OCI-LY7 (cell line): ENCODE measurements around the gene QPRT. TPM values are rescaled to one million over a fixed set of nuclear protein-coding genes. Genes with fewer than 3 reads are reported as not detected.
"Not testable (repeated sequence)": the region's sequence is repeated elsewhere in the genome, so short reads cannot be mapped to it uniquely, and the experiment has no call there.

Source experiments
- BruUV-seq: library from RNA; stranded (reverse); fragments of 400-500 nt; replicated peaks from 2 replicates; lab custom pipeline; 2021; lab: Mats Ljungman, UMichigan
- CTCF ChIA-PET: fragments of 300-600 bp; sonication (Branson Sonifier 250); formaldehyde crosslinking; loops from one replicate; lab custom pipeline; 2022; ENCODE audit warnings: antibody characterized with exemption; ENCODE audit not compliant: unreplicated experiment; lab: Charles Lee
- POLR2A ChIA-PET: fragments of 300-600 bp; sonication (Branson Sonifier 250); formaldehyde crosslinking; loops from one replicate; lab custom pipeline; 2022; ENCODE audit warnings: antibody characterized with exemption; lab: Charles Lee
- DNase-seq: peaks from one replicate; pipeline ENCODE4 v3.0.0-alpha.2; 2015; ENCODE audit warnings: low spot score
- H2AFZ ChIP-seq: fragments of 200-600 bp; sonication (generic), shearing (Covaris generic); 2 replicates; pipeline ENCODE4 v1.6.1; 2014; ENCODE audit warnings: mild to moderate bottlenecking, antibody characterized with exemption, low read length, moderate library complexity
- H3K27ac ChIP-seq: fragments of 200-600 bp; sonication (generic); 2 replicates; pipeline ENCODE4 v1.5.1; 2014; ENCODE audit warnings: mixed run types, low read depth, mild to moderate bottlenecking, moderate library complexity, low read length, inconsistent platforms; ENCODE audit not compliant: poor library complexity, severe bottlenecking
- H3K36me3 ChIP-seq: fragments of 200-600 bp; sonication (generic); 2 replicates; pipeline ENCODE4 v1.6.1; 2014; ENCODE audit warnings: mild to moderate bottlenecking, antibody characterized with exemption, low read length, moderate library complexity, mixed read lengths; ENCODE audit not compliant: insufficient read depth
- H3K4me1 ChIP-seq: fragments of 200-600 bp; sonication (generic); 2 replicates; pipeline ENCODE4 v1.5.1; 2014; ENCODE audit warnings: mild to moderate bottlenecking, low read length; ENCODE audit not compliant: insufficient read depth, poor library complexity, severe bottlenecking
- H3K4me2 ChIP-seq: fragments of 200-600 bp; sonication (generic); 2 replicates; pipeline ENCODE4 v1.6.1; 2014; ENCODE audit warnings: mild to moderate bottlenecking, low read length
- H3K4me3 ChIP-seq: fragments of 200-600 bp; sonication (generic); 2 replicates; pipeline ENCODE4 v1.5.1; 2014; ENCODE audit warnings: mild to moderate bottlenecking, low read depth, low read length; ENCODE audit not compliant: poor library complexity, severe bottlenecking
- H3K79me2 ChIP-seq: fragments of 200-600 bp; sonication (generic); 2 replicates; pipeline ENCODE4 v1.6.1; 2016; ENCODE audit warnings: low read depth, mild to moderate bottlenecking, low read length, moderate library complexity, mixed read lengths; ENCODE audit not compliant: insufficient read depth
- H3K9me2 ChIP-seq: fragments of 200-600 bp; sonication (generic); 2 replicates; pipeline ENCODE4 v1.6.1; 2016; ENCODE audit warnings: mild to moderate bottlenecking, low read length, mixed read lengths; ENCODE audit not compliant: insufficient read depth
- H3K9me3 ChIP-seq: fragments of 200-600 bp; sonication (generic); 2 replicates; pipeline ENCODE4 v1.6.1; 2014; ENCODE audit warnings: mild to moderate bottlenecking, mixed run types, low read length, mixed read lengths
- H4K20me1 ChIP-seq: fragments of 200-600 bp; sonication (generic); 2 replicates; pipeline ENCODE4 v1.6.1; 2014; ENCODE audit warnings: mild to moderate bottlenecking, antibody characterized with exemption, low read length, moderate library complexity, mixed read lengths; ENCODE audit not compliant: insufficient read depth
- EZH2phosphoT487 ChIP-seq: fragments of 200-600 bp; sonication (generic); IDR thresholded peaks from 2 replicates; pipeline ENCODE4 v1.6.1; 2018; ENCODE audit warnings: low read depth, borderline replicate concordance, mild to moderate bottlenecking, mixed run types, antibody characterized with exemption, low read length, moderate library complexity, mixed read lengths
- intact Hi-C: fragments of 100-400 bp; cut with micrococcal nuclease; formaldehyde crosslinking; loops from one replicate; pipeline ENCODE4 v1.10.0; 2022; ENCODE audit not compliant: unreplicated experiment
- total RNA-seq, 2 experiments: library from RNA; depleted of rRNA in 1 of 2; stranded (reverse); fragments of >200 nt in 1 of 2; shearing (Covaris generic) in 1 of 2; gene quantifications; 2 replicates each; pipeline ENCODE4 v1.2.3, GENCODE V29; 2014 to 2022
- TF ChIP-seq, protein P1 (sequence below): fragments of 200-600 bp; sonication (generic); conservative IDR thresholded peaks from 2 replicates; pipeline ENCODE4 v1.5.1; 2014; ENCODE audit warnings: mild to moderate bottlenecking, antibody characterized with exemption, low read length, moderate library complexity, mixed read lengths

Gene QPRT
- total RNA-seq, 2 experiments from 2014 or later = 10.6 to 12.6 TPM

DNA sequence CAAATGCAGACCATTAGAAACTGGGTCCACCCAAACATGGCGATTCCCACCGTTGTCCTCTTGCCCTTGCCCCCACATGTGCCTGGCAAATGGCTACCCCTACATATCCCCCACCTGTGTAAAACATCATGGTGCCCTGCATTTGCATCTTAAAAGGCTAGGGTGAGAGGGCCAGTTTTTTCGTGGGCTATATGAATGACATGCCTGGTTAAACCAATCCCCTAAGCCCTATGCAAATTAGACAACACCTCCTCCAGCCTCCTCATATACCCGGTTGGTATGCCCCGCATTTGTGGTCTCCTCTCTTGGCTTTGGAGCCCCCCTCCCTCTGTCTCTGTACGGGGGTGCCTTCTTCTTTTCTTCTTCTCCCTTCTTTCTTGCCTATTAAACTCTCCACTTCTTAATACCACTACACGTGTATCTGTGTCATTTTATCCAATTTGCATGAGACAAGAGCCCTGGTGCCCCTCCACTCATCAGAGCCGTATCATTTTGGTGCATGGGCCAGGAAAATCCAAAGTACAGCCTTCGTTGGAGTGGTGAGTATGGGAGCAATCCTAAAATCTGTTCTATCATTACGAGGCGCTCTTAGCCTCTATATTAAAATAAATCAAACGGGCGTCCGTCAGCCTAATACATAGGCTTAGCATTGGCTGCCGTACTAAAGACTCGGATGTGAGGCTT is 30.1 kb downstream of the QPRT start:
- no peaks in the 10 kb centered on the region for H3K36me3 ChIP-seq
- POLR2A ChIA-PET = no interaction called here
- TF ChIP-seq, protein P1, sequence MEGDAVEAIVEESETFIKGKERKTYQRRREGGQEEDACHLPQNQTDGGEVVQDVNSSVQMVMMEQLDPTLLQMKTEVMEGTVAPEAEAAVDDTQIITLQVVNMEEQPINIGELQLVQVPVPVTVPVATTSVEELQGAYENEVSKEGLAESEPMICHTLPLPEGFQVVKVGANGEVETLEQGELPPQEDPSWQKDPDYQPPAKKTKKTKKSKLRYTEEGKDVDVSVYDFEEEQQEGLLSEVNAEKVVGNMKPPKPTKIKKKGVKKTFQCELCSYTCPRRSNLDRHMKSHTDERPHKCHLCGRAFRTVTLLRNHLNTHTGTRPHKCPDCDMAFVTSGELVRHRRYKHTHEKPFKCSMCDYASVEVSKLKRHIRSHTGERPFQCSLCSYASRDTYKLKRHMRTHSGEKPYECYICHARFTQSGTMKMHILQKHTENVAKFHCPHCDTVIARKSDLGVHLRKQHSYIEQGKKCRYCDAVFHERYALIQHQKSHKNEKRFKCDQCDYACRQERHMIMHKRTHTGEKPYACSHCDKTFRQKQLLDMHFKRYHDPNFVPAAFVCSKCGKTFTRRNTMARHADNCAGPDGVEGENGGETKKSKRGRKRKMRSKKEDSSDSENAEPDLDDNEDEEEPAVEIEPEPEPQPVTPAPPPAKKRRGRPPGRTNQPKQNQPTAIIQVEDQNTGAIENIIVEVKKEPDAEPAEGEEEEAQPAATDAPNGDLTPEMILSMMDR = no peak
- TF ChIP-seq EZH2phosphoT487 = no peak
- no TSS peak for BruUV-seq
- no peaks in the 10 kb centered on the region for H3K9me3 ChIP-seq
- H4K20me1 ChIP-seq = no peaks in the 10 kb centered on the region
- no peaks in the 10 kb centered on the region for H3K9me2 ChIP-seq
- CTCF ChIA-PET = no interaction called here
- intact Hi-C loops = no loop called here
- no peak overlapping the region for H2AFZ ChIP-seq
- H3K4me2 ChIP-seq = no peak overlapping the region
- no peak overlapping the region for H3K4me3 ChIP-seq
- DNase-seq = no peak
- no peak overlapping the region for H3K27ac ChIP-seq
- peaks cover 13% of the 10 kb centered on the region for H3K4me1 ChIP-seq
- no peaks in the 10 kb centered on the region for H3K79me2 ChIP-seq

DNA sequence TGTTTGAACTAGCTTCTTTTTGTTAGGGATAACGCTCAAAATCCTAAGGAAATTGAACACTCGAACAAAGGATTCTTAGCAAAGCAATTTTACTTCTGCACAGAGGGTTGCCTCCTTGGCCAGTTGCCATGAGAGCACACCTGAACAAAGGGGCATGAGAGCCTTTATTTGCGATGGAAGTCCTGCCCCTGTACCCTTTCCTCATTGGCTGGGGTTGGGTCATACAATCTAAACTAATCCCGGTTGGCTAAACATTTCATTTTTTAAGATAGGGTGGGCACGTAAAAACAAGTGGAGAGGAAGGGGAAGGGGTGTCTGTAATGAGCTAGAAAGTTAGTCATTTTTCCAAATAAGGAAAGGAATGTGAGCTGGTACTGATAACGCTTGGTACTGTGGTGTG is 30.7 kb downstream of the QPRT start:
- H3K9me3 ChIP-seq, H3K27ac ChIP-seq, H3K4me2 ChIP-seq, H3K9me2 ChIP-seq, H4K20me1 ChIP-seq, H3K36me3 ChIP-seq, H3K79me2 ChIP-seq, CTCF ChIA-PET, DNase-seq, H3K4me3 ChIP-seq, intact Hi-C loops, BruUV-seq: not testable (repeated sequence)
- peak overlapping the region; percentile 89; the same call in 1 of the 2 replicates for H2AFZ ChIP-seq
- H3K4me1 ChIP-seq = peaks cover 13% of the 10 kb centered on the region
- POLR2A ChIA-PET = interaction anchor here (0.9 kb wide), 1 partner anchor 8 kb away, joined by 3 read pairs; no protein-coding TSS in a partner anchor

DNA sequence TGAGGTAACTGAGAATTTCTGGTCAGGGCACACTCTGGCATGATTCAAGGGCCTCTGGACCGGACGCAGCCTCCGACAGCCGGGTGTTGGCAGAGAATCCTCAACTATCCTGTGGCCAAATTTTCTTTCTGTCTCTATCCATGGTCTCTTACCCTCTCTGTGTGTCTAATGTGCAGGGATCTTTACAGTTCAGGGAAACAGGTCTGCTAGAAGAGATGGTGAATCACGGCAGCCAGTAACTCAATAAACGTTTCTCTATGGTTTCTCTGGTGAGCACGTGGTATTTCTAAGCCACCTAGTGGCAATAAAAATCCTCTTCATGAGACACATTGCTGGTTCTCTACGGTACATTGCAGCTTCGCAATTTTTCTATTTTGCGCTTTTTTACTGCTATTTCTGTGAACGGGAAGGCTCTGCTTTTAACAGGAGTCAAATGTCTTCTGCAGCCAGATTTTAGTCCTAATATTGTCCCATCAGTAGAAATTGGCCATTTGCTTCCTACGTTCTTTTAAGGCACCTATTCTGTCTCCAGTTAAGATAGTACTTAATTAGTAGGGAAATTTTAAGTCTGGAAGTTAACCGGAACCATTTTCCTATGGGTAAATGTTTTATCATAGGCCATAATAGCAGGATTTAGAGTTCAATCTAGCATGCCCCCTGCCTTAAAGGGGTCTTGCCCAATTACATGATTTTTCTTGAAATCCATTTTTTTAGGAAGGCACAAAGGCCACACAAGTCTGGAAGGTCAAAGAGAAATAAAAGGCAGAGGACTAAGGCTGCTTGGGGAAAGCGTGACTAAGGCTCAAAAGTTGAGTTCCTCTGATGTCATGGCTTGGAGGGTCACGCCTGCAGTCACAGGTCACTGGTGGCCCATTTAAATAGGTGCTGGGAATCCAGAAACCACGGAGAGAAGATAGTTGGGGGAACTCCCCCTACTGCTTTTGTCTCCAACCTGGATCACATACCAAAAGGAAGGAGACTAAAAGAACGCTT is 31.5 kb downstream of the QPRT start:
- Histone ChIP-seq H3K9me2 (no peaks in the 10 kb centered on the region), H3K36me3 (no peaks in the 10 kb centered on the region), H3K4me3 (no peak overlapping the region), H2AFZ (peak overlapping the region; percentile 89), H4K20me1 (no peaks in the 10 kb centered on the region), H3K9me3 (no peaks in the 10 kb centered on the region), H3K79me2 (no peaks in the 10 kb centered on the region), H3K4me2 (peak overlapping the region; percentile 24), H3K27ac (no peak overlapping the region), H3K4me1 (peaks cover 13% of the 10 kb centered on the region)
- BruUV-seq = no TSS peak
- no peak for TF ChIP-seq EZH2phosphoT487
- TF ChIP-seq, protein P1 = peak; percentile 89
- intact Hi-C loops = no loop called here
- ChIA-PET POLR2A (interaction anchor here (0.9 kb wide), 1 partner anchor 9 kb away, joined by 3 read pairs; no protein-coding TSS in a partner anchor), CTCF (no interaction called here)
- peak; percentile 83 for DNase-seq
